ENCODE measurements around the gene XPR1.

GRCh38 chr1:180920193-180920592 is 288.4 kb downstream of the XPR1 start:
- no peak for TF ChIP-seq RCOR1 (conservative IDR thresholded peaks at IDR 0.05; ENCODE audit: low read depth, low read length)
- TF ChIP-seq RB1 (IDR thresholded peaks at IDR 0.05; ENCODE audit: borderline replicate concordance): no peak
- no peak for TF ChIP-seq EZH2 (IDR thresholded peaks at IDR 0.05; ENCODE audit: borderline replicate concordance, control insufficient read depth, low read depth, low read length)
- TF ChIP-seq IRF5 (IDR thresholded peaks at IDR 0.05; ENCODE audit: borderline replicate concordance): no peak
